HepG2 (cell line): ENCODE data around the gene MBLAC1. TPM values are rescaled to one million over a fixed set of nuclear protein-coding genes. Genes with fewer than 3 reads are reported as not detected.

Experiments used
- CCDC6 ChIP-seq: sonication (generic); formaldehyde crosslinking; IDR thresholded peaks from 2 replicates; pipeline ENCODE4 v1.8.1; 2022; ENCODE audit warnings: mild to moderate bottlenecking, missing genetic modification reagents, moderate library complexity
- DMAP1 ChIP-seq: IDR thresholded peaks from 2 replicates; pipeline ENCODE4 v1.6.1; 2016
- EP300 ChIP-seq, 3 experiments: sonication (generic) in 1 of 3; formaldehyde crosslinking in 1 of 3; IDR thresholded peaks; 2 replicates each; pipeline versions ENCODE4 v1.5.1 to v1.6.1; 2011 to 2020; ENCODE audit warnings: low read depth in 2 of 3, low read length in 2 of 3, borderline replicate concordance in 1 of 3, improper control_type of control experiment in 1 of 3, mild to moderate bottlenecking in 1 of 3, missing genetic modification reagents in 1 of 3, moderate library complexity in 1 of 3
- HIC2 ChIP-seq: sonication (generic); formaldehyde crosslinking; IDR thresholded peaks from 2 replicates; pipeline ENCODE4 v1.9.0; 2022; ENCODE audit warnings: low read depth, missing genetic modification reagents
- NRL ChIP-seq: sonication (generic); formaldehyde crosslinking; IDR thresholded peaks from 2 replicates; pipeline ENCODE4 v1.5.0; 2020; ENCODE audit warnings: missing genetic modification reagents, mild to moderate bottlenecking, moderate library complexity, borderline replicate concordance
- PLSCR1 ChIP-seq: sonication (generic); formaldehyde crosslinking; IDR thresholded peaks from 2 replicates; pipeline ENCODE4 v1.5.0; 2020; ENCODE audit warnings: missing genetic modification reagents, mild to moderate bottlenecking, borderline replicate concordance
- SIX1 ChIP-seq: sonication (generic); formaldehyde crosslinking; IDR thresholded peaks from 2 replicates; pipeline ENCODE4 v1.4.0; 2020; ENCODE audit warnings: missing genetic modification reagents, borderline replicate concordance
- SRSF9 ChIP-seq: fragments of 200-400 bp; formaldehyde crosslinking; IDR thresholded peaks from 2 replicates; pipeline ENCODE4 v1.6.1; 2018; ENCODE audit warnings: borderline replicate concordance, mild to moderate bottlenecking, low read depth, low read length; ENCODE audit not compliant: insufficient read depth, poor library complexity, severe bottlenecking
- SRY ChIP-seq: sonication (generic); formaldehyde crosslinking; IDR thresholded peaks from 2 replicates; pipeline ENCODE4 v1.8.0; 2022; ENCODE audit warnings: mild to moderate bottlenecking, missing genetic modification reagents
- ZEB1 ChIP-seq: IDR thresholded peaks from 2 replicates; pipeline ENCODE4 v1.6.1; 2012; ENCODE audit warnings: mild to moderate bottlenecking, low read depth, inconsistent platforms; ENCODE audit not compliant: insufficient replicate concordance
- ZFP36 ChIP-seq: fragments of 150-350 bp; IDR thresholded peaks from 2 replicates; pipeline ENCODE4 v1.6.1; 2018; ENCODE audit warnings: borderline replicate concordance, low read length, low read depth; ENCODE audit not compliant: partially characterized antibody
- ZNF280B ChIP-seq: sonication (generic); formaldehyde crosslinking; IDR thresholded peaks from 2 replicates; pipeline ENCODE4 v1.5.0; 2020; ENCODE audit warnings: missing genetic modification reagents, mild to moderate bottlenecking, borderline replicate concordance
- ZNF788 ChIP-seq: sonication (generic); formaldehyde crosslinking; IDR thresholded peaks from 2 replicates; pipeline ENCODE4 v1.5.0; 2020; ENCODE audit warnings: mild to moderate bottlenecking, missing genetic modification reagents, borderline replicate concordance
- ZSCAN22 ChIP-seq: sonication (generic); formaldehyde crosslinking; IDR thresholded peaks from 2 replicates; pipeline ENCODE4 v1.4.0; 2020; ENCODE audit warnings: mild to moderate bottlenecking, missing genetic modification reagents
- polyA plus RNA-seq, 8 experiments: library from polyadenylated mRNA; depleted of rRNA in 3 of 8; stranded (reverse) in 7 of 8; unstranded in 1 of 8; fragments of >200 nt; fragmentation: Illumina TruSeq in 4 of 8; extraction: Trizol in 4 of 8; gene quantifications; 2 replicates each; pipeline versions ENCODE4 v1.2.1 to v1.2.3, GENCODE V29; 2011 to 2016; ENCODE audit warnings: low read depth in 4 of 8, missing spikeins in 1 of 8, mixed read lengths in 1 of 8; ENCODE audit not compliant: insufficient read depth in 1 of 8
- total RNA-seq, 5 experiments: library from RNA; depleted of rRNA; stranded (reverse); fragments of >200 nt; fragmentation: Illumina TruSeq; extraction: Trizol; gene quantifications; 2 replicates each; pipeline ENCODE4 v1.2.3, GENCODE V29; 2016; ENCODE audit warnings: low read depth in 1 of 5
- TF ChIP-seq, protein P1 (sequence below): sonication (generic); formaldehyde crosslinking; IDR thresholded peaks from 2 replicates; pipeline ENCODE4 v1.5.0; 2020; ENCODE audit warnings: missing genetic modification reagents, mild to moderate bottlenecking, borderline replicate concordance
- TF ChIP-seq, protein P2 (sequence below): sonication (generic); formaldehyde crosslinking; IDR thresholded peaks from 2 replicates; pipeline ENCODE4 v1.4.0; 2020; ENCODE audit warnings: mild to moderate bottlenecking, low read depth, missing genetic modification reagents
- TF ChIP-seq, protein P3 (sequence below): conservative IDR thresholded peaks from 2 replicates; pipeline ENCODE4 v1.6.1; 2018; ENCODE audit warnings: missing genetic modification reagents

Gene MBLAC1
- total and polyA plus RNA-seq, 2 of the 13 experiments (the other 11 are each of a cell fraction or from before 2014, with no cell fraction given), result 0.79 to 2.1 TPM

GRCh38 chr7:100099452-100099851, 27.3 kb upstream of the MBLAC1 start (continued):
- TF ChIP-seq, protein P1, sequence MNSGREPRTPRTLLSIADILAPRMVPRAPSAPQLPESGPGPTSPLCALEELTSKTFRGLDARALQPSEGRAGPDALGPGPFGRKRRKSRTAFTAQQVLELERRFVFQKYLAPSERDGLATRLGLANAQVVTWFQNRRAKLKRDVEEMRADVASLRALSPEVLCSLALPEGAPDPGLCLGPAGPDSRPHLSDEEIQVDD, result no peak
- TF ChIP-seq CCDC6, result no peak
- TF ChIP-seq ZSCAN22 (CRISPR knock-in tag), result no peak
- TF ChIP-seq SIX1 (CRISPR knock-in tag), result no peak
- no peak for TF ChIP-seq ZEB1
- TF ChIP-seq DMAP1 (CRISPR knock-in tag), result no peak
- TF ChIP-seq ZFP36, result no peak
- no peak for TF ChIP-seq ZNF788
- TF ChIP-seq EP300 (IDR thresholded peaks at IDR 0.05; ENCODE audit: low read depth in 2 of 2, low read length in 2 of 2), result no peak
- no peak for TF ChIP-seq EP300 (CRISPR knock-in tag; IDR thresholded peaks at IDR 0.05; ENCODE audit: borderline replicate concordance)
- TF ChIP-seq HIC2 (CRISPR knock-in tag), result no peak
- no peak for TF ChIP-seq SRY (CRISPR knock-in tag)
- no peak for TF ChIP-seq NRL (CRISPR knock-in tag)
- TF ChIP-seq ZNF280B, result no peak
- TF ChIP-seq, protein P2, sequence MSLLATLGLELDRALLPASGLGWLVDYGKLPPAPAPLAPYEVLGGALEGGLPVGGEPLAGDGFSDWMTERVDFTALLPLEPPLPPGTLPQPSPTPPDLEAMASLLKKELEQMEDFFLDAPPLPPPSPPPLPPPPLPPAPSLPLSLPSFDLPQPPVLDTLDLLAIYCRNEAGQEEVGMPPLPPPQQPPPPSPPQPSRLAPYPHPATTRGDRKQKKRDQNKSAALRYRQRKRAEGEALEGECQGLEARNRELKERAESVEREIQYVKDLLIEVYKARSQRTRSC (CRISPR knock-in tag), result no peak
- no peak for TF ChIP-seq PLSCR1 (CRISPR knock-in tag)
- no peak for TF ChIP-seq SRSF9
- TF ChIP-seq, protein P3, sequence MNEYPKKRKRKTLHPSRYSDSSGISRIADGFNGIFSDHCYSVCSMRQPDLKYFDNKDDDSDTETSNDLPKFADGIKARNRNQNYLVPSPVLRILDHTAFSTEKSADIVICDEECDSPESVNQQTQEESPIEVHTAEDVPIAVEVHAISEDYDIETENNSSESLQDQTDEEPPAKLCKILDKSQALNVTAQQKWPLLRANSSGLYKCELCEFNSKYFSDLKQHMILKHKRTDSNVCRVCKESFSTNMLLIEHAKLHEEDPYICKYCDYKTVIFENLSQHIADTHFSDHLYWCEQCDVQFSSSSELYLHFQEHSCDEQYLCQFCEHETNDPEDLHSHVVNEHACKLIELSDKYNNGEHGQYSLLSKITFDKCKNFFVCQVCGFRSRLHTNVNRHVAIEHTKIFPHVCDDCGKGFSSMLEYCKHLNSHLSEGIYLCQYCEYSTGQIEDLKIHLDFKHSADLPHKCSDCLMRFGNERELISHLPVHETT, result no peak
